Stimulated activated naive CD8-positive, alpha-beta T cell treated with anti-CD3 and anti-CD28 coated beads, Interleukin-15, Interleukin-2, amounts not matched to agents 100 ng/mL and 50 ng/mL, for 24 hours (primary cell): ENCODE results near the gene NPY5R.

Experiments
- H3K27ac Mint-ChIP-seq: one replicate; pipeline ENCODE4 v1.8.0; 2021; ENCODE audit warnings: mild to moderate bottlenecking, mixed read lengths
- H3K27me3 Mint-ChIP-seq: one replicate; pipeline ENCODE4 v1.8.0; 2021; ENCODE audit warnings: mixed read lengths
- H3K36me3 Mint-ChIP-seq: one replicate; pipeline ENCODE4 v1.8.0; 2021; ENCODE audit warnings: low read depth, mixed read lengths
- H3K4me1 Mint-ChIP-seq: one replicate; pipeline ENCODE4 v1.8.0; 2021; ENCODE audit warnings: low read depth, mixed read lengths
- H3K4me3 Mint-ChIP-seq: one replicate; pipeline ENCODE4 v1.8.0; 2021; ENCODE audit warnings: mild to moderate bottlenecking, mixed read lengths
- H3K9me3 Mint-ChIP-seq: one replicate; pipeline ENCODE4 v1.8.0; 2021; ENCODE audit warnings: mixed read lengths

NPY5R gene

DNA sequence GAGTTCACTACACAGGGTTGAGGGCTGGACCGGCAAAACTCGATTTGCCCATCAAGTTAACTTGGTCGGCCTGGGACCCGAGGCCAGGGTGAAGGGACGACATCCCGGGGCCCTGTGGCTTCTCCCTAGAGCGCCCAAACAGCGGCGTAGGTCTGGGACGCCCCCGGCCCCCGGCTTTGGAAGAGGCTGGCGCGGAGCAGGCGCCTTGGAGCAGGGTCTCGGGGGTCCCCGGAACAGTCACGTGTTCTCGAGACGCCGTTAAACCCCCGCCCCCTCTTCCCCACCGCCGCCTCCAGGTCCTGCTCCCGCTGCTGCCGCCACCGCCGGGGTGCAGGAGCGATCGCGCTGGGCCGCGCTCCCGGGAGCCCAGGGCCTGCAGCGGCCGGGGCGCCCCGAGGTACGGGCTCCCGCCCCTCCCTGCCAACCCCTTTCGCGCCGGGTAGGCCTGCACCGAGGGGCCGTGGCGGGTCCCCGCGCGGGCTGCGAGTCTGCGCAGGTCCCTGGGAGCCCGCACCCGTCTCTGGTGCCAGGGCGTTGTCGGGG, at the start of gene NPY5R:
Gene NPY5R, plus strand, starts transcription at position 289 of the 543 bp plus-strand sequence. CDS start 6,382 bp downstream, outside the sequence.
- peaks cover 51% of the 10 kb centered on the region for H3K27me3 Mint-ChIP-seq
- H3K4me3 Mint-ChIP-seq = no peak within 1 kb of the TSS
- no peaks in the 10 kb centered on the region for H3K36me3 Mint-ChIP-seq
- H3K4me1 Mint-ChIP-seq = peaks cover 3% of the 10 kb centered on the region
- no peaks in the 10 kb centered on the region for H3K9me3 Mint-ChIP-seq
- H3K27ac Mint-ChIP-seq = no peak within 1 kb of the TSS

DNA sequence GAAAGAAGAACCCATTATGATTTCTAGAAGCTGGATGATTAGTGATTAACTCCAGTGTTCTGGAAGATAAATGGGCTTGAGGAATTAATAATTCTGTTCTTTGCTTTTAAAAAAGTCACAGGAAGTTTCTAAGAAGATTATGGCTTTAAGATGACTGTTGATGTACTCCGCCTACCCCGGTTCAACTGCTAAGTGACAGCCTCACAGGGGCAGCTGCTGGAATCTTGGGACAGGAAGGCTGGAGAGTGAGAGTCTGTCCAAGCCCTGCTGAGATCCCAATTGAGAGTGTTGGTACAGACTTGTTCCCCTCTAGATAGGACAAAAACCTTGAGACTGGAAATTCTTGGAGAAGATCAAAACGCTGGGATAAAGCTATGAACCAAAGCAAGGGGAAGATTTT, 48.6 kb upstream of the NPY5R start:
- no peaks in the 10 kb centered on the region for H3K36me3 Mint-ChIP-seq
- H3K27ac Mint-ChIP-seq = no peak overlapping the region
- H3K4me3 Mint-ChIP-seq = no peak overlapping the region
- H3K9me3 Mint-ChIP-seq = no peaks in the 10 kb centered on the region
- no peaks in the 10 kb centered on the region for H3K27me3 Mint-ChIP-seq
- no peaks in the 10 kb centered on the region for H3K4me1 Mint-ChIP-seq

DNA sequence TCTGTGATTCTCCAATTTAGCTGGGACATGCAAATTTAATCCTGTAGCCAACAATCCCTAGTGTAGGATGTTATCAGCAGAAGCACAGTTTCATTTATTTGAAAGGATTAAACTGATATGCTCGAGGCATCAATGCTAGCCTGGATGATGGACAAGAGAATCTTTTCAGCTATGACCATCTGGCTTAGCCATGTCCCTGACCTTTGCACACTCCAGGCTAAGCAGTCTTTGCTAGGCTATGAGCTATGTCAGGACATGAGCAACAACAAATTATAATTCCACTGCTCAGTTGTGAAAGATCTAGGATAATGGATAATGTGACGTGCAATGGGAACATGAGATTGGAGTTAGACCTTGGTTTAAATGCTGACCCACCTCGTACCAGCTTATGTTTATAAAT, 43.2 kb upstream of the NPY5R start:
- H3K4me3 Mint-ChIP-seq = no peak overlapping the region
- H3K27me3 Mint-ChIP-seq = no peaks in the 10 kb centered on the region
- H3K36me3 Mint-ChIP-seq = no peaks in the 10 kb centered on the region
- H3K27ac Mint-ChIP-seq = no peak overlapping the region
- no peaks in the 10 kb centered on the region for H3K9me3 Mint-ChIP-seq
- H3K4me1 Mint-ChIP-seq = no peaks in the 10 kb centered on the region

DNA sequence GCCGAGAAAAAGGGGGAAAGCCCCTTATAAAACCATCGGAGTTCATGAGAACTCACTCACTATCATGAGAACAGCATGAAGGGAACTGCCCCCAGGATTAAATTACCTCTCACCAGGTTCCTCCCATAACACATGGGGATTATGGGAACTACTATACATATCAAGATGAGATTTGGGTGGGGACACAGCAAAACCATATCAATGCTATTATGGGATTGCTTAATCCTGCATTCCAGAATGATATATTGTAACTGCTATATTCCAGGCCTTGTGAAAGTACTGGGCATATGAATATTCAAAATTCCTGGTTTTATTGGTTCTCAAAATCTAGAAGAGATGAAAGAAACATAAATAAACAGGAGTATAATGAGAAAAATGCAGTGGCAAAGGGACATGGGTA, 40.6 kb upstream of the NPY5R start:
- Mint-ChIP-seq H3K27me3 (no peaks in the 10 kb centered on the region), H3K9me3 (no peaks in the 10 kb centered on the region), H3K27ac (no peak overlapping the region), H3K36me3 (no peaks in the 10 kb centered on the region), H3K4me3 (no peak overlapping the region), H3K4me1 (no peaks in the 10 kb centered on the region)

DNA sequence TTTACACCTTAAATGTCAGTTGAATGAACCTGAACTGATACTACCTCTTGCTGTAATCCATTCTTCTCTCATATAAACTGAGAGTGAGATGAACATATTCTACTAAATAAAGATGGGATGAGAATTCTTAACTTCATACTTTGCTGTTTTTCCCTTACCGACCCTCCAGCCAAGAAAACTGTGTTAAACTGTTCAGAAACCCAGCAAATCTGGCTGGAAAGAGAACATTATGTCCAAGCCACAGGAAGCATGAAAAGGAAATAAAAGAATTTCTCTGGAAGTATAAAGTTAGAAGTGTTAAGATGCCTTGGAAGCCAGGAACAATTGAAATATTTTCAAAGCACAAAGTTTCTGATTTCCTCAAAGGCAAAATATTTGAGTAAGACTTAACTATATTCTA, 34.2 kb upstream of the NPY5R start:
- Mint-ChIP-seq H3K36me3 (no peaks in the 10 kb centered on the region), H3K9me3 (no peaks in the 10 kb centered on the region), H3K4me3 (no peak overlapping the region), H3K4me1 (no peaks in the 10 kb centered on the region), H3K27me3 (no peaks in the 10 kb centered on the region), H3K27ac (no peak overlapping the region)

DNA sequence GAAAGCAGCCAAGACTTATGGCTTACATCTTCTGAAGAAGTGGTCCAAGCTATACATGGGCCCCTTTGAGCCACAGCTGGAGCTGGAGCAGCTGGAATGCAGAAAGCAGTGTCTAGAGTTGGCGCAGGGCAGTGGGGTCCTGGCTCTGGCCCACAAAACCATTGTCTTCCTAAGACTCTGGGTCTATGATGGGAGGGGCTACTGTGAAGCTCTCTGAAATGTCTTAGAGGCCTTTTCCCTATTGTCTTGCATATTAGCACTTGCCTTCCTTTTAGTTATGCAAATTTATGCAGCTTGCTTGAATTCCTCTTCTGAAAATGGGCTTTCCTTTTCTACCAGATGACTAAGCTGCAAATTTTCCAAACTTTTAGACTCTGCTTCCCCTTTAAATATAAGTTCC, 26.6 kb upstream of the NPY5R start:
- peaks cover 28% of the 10 kb centered on the region for H3K9me3 Mint-ChIP-seq
- H3K27ac Mint-ChIP-seq = no peak overlapping the region
- H3K4me3 Mint-ChIP-seq = no peak overlapping the region
- H3K36me3 Mint-ChIP-seq = no peaks in the 10 kb centered on the region
- H3K27me3 Mint-ChIP-seq = peaks cover 6% of the 10 kb centered on the region
- H3K4me1 Mint-ChIP-seq = no peaks in the 10 kb centered on the region

DNA sequence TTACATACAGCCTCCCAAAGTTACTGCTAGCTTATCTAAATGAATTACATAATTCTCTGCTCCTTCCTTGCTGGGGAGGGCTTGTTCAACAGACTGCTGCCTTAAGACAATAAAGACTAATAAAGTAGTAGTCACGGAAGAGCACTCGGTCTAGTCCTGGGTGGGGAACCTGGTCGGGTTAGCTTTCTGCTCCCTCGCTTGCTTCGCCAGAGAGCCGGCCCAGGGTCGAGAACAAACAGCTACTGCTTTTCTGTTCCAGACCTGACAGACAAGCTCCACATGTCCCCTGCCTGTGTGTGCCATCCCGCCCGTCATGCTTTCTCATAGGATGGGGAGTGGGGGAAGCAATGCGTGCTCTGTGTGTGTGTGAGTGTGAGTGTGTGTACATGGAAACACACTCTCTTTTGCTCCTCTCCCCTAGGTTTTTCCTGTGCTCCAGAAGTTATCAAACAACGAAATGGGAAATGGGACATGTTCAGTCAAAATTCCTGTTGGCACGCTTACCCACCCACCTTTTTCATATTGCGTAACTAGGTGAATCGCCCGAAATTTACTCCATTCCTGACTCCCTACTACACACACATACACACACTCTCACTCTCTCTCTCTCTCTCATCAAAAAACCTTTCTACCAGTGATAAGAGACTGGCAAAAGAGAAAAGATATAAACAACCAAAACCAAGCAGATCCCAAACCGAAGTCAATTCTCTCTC, 12.6 kb upstream of the NPY5R start:
- Mint-ChIP-seq H3K4me3 (no peak overlapping the region), H3K27me3 (peaks cover 57% of the 10 kb centered on the region), H3K27ac (no peak overlapping the region), H3K9me3 (no peaks in the 10 kb centered on the region), H3K4me1 (peaks cover 14% of the 10 kb centered on the region), H3K36me3 (no peaks in the 10 kb centered on the region)

DNA sequence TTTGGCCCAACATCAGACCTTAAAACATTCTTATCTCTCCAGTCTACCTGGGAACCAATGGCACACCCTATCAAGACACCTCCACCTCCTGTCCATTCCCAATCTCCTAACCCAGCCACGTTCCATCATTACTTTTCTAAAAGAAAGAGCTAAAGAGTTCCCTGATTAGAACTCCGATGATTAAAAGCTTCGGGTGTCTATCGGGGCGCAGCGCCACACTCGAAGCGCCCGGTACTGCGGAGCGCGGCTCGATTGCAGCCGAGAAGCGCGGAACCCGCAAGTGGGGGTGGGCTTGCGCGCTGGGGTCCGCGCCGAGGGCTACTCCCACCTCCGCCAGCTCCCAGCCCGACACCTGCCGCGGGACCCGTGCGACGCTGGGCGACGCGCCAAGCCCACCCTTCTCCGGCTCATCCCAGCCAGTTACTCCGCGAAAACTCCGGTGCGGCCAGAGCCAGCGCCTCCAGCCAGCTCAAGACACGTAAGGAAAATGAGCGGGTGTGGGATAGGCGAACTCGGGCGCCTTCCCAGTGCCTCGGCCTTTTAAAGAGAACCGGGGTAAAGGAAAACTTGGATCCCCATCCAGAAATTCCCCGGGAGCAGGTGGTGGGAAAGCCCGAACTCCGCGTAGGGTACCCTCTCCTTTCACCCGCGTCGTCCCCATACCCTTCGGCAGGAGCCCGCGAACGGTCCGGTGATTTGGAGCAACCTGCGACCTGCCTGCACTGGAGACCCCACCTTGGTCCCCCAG, 11.9 kb upstream of the NPY5R start:
- no peaks in the 10 kb centered on the region for H3K9me3 Mint-ChIP-seq
- no peaks in the 10 kb centered on the region for H3K36me3 Mint-ChIP-seq
- peaks cover 14% of the 10 kb centered on the region for H3K4me1 Mint-ChIP-seq
- H3K4me3 Mint-ChIP-seq = peak overlapping the region; percentile 30
- no peak overlapping the region for H3K27ac Mint-ChIP-seq
- H3K27me3 Mint-ChIP-seq = peaks cover 57% of the 10 kb centered on the region

DNA sequence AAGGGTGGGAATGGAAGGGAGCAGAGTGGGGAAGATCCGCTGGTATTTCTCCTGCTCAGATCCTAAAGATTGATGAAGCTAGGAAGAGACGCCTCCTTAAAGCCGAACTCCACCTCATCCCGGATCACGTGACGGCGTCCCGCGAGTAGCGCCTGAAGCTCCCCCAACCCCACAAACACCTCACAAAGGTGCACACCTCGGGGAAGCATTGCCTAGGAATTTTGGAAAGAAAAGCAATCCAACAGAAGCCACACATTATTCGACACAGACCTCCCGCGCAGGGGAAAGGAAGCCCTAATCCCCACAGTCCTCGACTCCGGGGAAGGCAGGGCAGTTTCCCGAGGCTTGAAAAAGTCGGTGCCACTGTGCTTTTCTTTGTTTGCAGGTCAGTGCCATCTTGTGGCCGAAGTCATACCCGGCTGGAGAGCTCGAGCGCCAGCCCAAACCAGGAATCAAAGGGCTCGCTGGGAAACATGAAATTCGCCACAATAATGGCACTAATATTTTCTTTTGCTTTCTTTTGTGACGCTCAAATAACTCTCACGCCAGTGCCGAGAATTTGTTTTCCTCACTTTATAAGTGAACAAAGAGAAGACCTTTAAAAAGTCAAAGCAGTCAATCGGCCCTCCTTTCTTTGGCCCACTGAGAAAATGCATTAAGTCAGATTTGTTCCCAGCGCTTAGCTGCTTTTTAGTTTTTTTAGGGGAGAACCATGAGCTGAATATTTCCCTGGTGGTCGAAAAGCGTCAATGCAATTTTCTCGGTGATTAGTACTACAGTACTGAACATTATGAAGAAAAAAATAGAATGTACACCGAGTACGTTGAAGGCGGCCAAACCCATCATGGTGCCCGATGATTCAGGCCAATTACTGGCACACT, 10.9 kb upstream of the NPY5R start, which contains the start of gene NPY1R:
Gene NPY1R, minus strand, starts transcription at position 71 of the 881 bp plus-strand sequence. CDS start 6,042 bp downstream, outside the sequence.
- Mint-ChIP-seq H3K9me3 (no peaks in the 10 kb centered on the region), H3K27me3 (peaks cover 57% of the 10 kb centered on the region), H3K36me3 (no peaks in the 10 kb centered on the region), H3K27ac (no peak within 1 kb of the TSS), H3K4me1 (peaks cover 14% of the 10 kb centered on the region), H3K4me3 (peak within 1 kb of the TSS; percentile 30)

DNA sequence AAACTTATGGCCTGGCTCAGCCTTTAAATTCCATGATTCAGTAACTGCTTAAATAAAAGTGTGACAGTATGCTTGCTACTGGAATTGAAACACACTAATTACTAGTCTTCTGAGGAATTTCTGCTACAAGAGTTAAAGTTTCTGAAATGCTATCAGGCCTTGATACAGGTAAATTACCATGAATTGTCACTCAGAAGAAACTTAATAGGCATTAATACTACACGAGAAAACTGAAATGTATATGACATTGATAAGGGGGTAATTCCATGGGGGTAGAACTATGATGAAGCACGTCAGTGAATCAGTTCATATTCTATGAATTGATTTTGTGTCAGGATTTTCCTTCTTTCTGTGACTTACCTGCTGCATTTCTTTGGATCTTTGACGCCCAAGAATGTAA, 8.3 kb upstream of the NPY5R start:
- no peaks in the 10 kb centered on the region for H3K9me3 Mint-ChIP-seq
- H3K4me3 Mint-ChIP-seq = no peak overlapping the region
- H3K27ac Mint-ChIP-seq = no peak overlapping the region
- H3K27me3 Mint-ChIP-seq = peaks cover 54% of the 10 kb centered on the region
- H3K4me1 Mint-ChIP-seq = peaks cover 14% of the 10 kb centered on the region
- H3K36me3 Mint-ChIP-seq = no peaks in the 10 kb centered on the region

DNA sequence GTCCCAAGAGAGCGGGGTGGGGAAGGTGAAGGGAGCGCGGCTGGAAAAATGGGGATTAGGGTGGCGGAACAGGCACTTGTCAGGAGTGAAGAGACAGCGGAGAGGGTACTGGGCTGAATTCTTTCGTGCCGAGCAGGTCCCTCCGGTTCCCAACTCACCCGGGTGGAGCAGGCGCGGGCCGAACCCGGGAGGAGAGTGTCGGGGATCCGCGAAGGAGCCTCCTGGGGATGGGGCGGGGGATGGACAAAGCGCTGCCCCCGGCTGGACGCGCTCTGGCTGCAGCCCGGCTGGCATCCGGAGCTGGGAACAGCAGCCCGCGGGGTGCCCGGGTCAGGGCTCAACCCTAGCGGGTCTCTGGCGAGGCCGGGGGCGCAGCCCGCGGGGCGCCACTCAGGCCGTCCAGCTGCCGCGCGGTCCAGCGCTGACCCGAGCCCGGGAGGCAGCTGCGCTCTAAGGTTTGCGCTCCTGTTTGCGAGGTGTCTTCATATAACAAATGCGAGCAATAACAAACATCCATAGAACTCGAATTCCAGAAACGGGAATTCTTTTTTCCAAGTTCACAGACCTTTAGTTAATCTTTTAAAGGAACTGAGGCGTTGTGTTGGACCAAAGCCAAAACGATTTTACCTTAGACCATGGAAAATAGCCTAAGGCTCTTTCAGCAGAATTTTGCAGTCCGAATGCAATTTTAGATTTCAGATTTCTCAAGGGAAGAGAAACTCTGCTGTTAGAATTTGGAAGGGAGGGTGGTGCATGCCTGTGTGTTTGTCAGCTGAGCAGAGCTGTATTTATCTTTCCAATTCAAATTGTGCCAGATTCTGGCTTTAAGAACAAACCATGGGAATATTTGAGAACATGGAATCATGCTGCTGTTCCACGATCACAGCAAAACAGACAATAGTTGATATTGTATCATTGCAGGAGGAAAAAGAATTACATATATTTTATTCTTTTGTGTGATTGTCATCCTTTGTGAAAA, 744 bp downstream of the NPY5R start:
- no peak overlapping the region for H3K27ac Mint-ChIP-seq
- peaks cover 51% of the 10 kb centered on the region for H3K27me3 Mint-ChIP-seq
- H3K36me3 Mint-ChIP-seq = no peaks in the 10 kb centered on the region
- no peak overlapping the region for H3K4me3 Mint-ChIP-seq
- H3K4me1 Mint-ChIP-seq = peaks cover 3% of the 10 kb centered on the region
- H3K9me3 Mint-ChIP-seq = no peaks in the 10 kb centered on the region

DNA sequence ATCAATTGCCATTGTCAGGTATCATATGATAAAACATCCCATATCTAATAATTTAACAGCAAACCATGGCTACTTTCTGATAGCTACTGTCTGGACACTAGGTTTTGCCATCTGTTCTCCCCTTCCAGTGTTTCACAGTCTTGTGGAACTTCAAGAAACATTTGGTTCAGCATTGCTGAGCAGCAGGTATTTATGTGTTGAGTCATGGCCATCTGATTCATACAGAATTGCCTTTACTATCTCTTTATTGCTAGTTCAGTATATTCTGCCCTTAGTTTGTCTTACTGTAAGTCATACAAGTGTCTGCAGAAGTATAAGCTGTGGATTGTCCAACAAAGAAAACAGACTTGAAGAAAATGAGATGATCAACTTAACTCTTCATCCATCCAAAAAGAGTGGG, 7.0 kb downstream of the NPY5R start:
- Mint-ChIP-seq H3K27me3 (peaks cover 27% of the 10 kb centered on the region), H3K9me3 (no peaks in the 10 kb centered on the region), H3K4me3 (no peak overlapping the region), H3K4me1 (no peaks in the 10 kb centered on the region), H3K36me3 (no peaks in the 10 kb centered on the region), H3K27ac (no peak overlapping the region)

DNA sequence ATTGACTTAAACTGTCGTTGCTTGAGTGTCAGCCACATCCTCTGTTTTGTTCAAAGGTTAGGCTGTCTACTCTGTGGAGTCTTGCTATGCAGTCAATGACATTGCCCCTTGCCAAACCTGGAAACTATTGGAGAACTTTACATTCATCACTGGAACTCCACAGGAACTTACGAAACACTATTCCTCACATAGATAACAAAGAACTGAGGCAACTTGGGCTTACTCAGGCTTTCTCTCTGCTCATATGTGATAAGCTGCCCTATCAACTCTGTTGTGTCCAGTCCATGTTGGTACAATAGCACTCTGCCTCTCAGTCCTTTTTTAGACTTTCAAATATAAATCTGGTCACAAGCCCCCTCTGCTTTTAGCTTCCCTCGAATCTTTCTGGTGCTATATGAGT, 9.4 kb downstream of the NPY5R start:
- H3K27ac Mint-ChIP-seq = no peak overlapping the region
- H3K9me3 Mint-ChIP-seq = no peaks in the 10 kb centered on the region
- H3K36me3 Mint-ChIP-seq = no peaks in the 10 kb centered on the region
- H3K27me3 Mint-ChIP-seq = peaks cover 12% of the 10 kb centered on the region
- no peak overlapping the region for H3K4me3 Mint-ChIP-seq
- H3K4me1 Mint-ChIP-seq = no peaks in the 10 kb centered on the region

DNA sequence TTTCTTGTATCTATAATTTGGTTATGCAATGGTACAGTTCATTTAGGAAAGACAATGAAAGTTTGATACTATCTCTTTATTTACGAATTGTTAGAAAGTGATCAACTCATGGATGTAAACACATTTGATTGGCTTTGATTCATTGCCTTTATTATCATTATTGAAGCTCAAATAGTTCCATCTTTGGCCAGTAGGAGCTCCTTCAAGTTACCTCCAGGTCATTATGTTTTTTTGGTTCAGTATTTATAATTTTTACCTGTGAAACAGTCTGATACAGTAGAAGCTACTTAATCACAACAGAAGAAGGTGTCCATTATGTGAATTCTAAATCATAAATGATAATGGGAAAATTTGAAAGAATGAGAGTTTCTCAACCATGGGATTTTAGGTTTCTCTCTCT, 12.4 kb downstream of the NPY5R start:
- Mint-ChIP-seq H3K9me3 (no peaks in the 10 kb centered on the region), H3K4me1 (no peaks in the 10 kb centered on the region), H3K4me3 (no peak overlapping the region), H3K27ac (no peak overlapping the region), H3K27me3 (peaks cover 7% of the 10 kb centered on the region), H3K36me3 (no peaks in the 10 kb centered on the region)
